GM21786 (cell line): Measurements from ENCODE around the gene DOC2B.
"Not testable (repeated sequence)": the region's sequence is repeated elsewhere in the genome, so short reads cannot be mapped to it uniquely, and the experiment has no call there.

Experiments used
- ATAC-seq: cut with Tn5 transposase; IDR thresholded peaks from one replicate; pipeline ENCODE4 v1.9.1; 2021; ENCODE audit not compliant: unreplicated experiment

DOC2B gene

GRCh38 chr17:193426-193810 is 12.0 kb upstream of the DOC2B start:
- no peak for ATAC-seq

GRCh38 chr17:192666-193425 is 11.4 kb upstream of the DOC2B start:
- ATAC-seq: no peak

GRCh38 chr17:189444-189843 is 8.0 kb upstream of the DOC2B start:
- ATAC-seq: no peak

DNA sequence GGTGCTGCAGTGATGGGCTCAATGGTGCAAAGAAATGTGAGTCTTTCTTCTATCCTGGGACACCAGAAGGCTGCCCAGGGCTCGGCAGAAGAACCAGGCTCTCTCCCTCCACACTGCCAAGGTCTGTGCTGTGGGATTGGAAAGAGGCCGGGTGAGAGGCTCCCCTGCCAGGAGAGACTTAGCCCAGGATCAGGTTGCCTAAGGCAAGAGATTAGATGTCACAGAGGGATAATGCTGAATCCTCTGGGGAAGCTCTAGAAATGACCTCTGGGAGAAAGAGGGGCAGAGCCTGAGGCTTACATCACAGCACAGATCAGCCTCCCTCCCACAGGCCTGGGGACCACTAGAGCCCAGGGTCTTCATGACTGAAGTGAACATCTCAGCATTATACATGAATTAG is 5.7 kb upstream of the DOC2B start:
- no peak for ATAC-seq

GRCh38 chr17:185445-186138 is 4.1 kb upstream of the DOC2B start:
- ATAC-seq: no peak

DNA sequence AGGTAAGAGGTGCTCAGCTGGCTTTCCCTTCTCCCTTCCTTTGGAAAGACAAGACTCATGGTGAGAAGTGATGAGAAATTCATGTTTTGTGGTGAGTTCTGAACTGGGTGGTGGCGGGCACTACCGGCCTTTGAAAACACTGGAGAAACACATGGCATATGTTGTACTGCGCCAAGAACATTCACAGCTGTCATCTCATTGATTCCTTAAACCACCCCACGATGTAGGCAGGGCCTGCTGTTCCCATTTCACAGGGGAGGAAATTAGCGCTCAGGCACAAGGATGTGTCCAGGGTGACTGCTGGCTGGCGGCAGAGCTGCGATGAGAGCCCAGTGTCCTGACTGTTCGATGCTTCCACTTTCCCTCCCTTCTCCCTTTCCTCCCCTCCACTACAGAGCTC is 1.6 kb upstream of the DOC2B start:
- no peak for ATAC-seq

DNA sequence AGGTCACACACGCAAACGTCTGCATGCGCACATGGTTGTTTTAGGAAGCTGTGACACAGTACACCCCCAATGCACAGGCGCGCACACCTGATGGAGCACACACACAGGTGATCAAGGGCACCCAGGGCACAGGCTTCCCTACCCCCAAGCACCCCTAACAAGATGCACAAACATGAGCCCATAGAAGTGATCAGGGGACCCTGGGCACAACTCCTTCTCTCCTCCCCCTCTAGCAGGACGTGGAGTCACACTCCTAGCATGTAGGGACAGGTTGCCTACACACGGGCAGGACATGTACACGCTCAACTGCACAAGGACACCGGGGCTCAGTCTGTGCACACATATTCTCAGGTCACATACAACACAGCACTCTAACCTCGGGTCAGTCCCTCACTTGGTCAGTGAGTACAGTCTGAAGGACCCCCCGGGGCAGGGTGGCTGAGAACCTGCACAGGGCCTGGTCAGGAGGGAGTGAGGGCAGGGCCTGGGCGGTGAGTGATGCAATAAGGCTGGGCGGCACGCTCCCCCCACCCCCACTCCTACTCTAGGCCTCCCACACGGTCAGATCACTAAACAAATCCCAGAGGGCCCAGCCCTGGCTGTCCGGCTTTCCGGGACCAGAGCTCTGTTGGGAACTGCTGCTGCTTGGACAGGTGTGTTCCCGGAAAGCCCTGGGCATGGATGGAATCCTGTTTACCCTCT is 751 bp upstream of the DOC2B start:
- no peak for ATAC-seq

GRCh38 chr17:180381-181244 is 837 bp downstream of the DOC2B start:
- ATAC-seq: no peak

- no peak for ATAC-seq
Measured at GRCh38 chr17:179781-180380, 1.6 kb downstream of the DOC2B start.

DNA sequence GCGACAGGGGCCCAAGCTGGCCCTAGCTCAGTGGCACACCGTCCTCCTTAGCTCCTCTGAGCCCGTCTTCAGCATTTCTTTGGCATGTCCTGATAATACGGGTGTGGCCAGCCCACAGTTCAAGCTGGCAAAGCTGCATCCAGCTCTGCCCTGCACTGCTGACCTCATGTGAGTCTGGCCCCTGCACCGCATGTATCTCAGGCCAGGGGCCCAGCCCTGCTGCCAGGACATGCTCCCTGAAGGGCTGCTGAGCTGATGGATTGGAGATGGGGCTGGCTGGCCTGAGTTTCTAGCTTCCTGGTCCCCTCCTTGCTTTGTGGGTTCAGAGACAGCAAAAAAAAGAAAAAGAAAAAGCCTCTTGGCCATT is 2.4 kb downstream of the DOC2B start:
- no peak for ATAC-seq

DNA sequence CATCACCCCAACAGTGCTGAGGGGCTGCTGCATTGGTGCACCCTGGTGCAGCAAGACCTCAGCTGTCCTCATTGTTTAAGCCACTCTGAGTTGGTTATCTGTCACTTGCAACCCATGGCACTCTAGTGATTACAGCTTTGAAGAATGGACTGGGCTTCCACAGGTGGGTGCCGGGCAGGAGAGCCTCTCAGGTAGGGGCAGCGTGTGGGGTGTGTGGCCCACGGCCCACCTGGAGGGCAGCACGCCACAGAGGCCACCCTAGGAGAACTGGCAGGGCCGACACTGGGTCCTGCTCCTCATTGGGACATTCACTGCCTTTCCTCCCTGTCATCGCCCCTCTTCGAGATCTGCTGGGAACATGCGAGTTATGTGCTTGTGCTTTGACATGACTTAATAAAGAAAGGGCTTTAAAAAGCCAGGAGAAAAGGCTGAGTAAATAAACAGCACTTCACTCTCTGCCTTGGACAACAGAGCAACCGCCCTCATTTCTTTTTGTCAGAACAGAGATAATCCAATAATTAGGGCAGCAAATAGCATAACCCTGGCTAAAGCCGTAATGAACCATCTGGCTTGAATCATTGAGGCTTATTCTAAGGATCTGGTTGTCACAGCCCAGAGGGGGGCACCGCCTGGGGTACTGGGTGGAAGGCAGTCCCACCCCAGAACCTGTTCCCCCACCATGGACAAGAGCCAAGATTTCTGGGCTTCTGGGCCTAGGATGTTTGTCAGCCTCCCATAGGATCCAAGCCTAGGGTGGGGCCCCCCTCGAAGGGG is 3.0 kb downstream of the DOC2B start:
- no peak for ATAC-seq

- ATAC-seq: no peak
Measured at GRCh38 chr17:177762-178161, 3.7 kb downstream of the DOC2B start.

GRCh38 chr17:177155-177554 is 4.3 kb downstream of the DOC2B start:
- no peak for ATAC-seq

- ATAC-seq: no peak
Measured at GRCh38 chr17:173166-173911, 8.1 kb downstream of the DOC2B start.

DNA sequence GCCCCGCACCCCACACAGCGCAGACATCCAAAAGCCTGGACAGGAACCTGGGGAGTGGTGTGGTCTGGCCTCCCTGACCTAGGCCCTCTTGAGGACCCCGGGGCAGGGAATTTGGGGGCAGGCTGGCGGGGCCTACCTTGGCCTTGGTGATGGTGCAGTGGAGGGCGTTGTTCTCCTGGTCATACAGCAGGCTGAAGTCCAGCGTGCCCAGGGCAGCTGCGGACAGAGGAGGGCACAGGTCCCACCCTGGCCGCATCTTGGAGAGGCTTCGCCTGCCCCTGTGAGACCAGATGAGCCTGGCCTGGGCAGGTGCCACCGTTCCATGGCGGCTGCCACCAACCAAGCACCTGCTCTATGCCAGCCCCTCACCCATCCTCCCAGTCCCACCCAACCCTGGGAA is 9.0 kb downstream of the DOC2B start:
- ATAC-seq: no peak

DNA sequence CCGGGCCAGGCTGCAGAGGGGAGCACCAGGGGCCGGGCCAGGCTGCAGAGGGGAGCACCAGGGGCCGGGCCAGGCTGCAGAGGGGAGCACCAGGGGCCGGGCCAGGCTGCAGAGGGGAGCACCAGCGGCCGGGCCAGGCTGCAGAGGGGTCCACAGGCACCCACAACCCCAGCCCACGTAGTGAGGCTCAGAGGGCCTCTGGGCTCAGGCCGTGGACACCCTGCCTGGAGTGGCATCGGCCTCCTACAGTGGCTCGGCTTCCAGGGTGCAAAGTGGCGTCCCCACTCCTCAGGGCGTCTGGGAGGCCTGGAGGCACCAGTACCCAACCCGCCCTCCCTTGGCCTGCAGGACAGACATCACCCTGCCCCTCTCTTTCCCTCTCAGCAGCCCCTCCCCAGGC is 9.6 kb downstream of the DOC2B start:
- no peak for ATAC-seq

GRCh38 chr17:170130-170670 is 11.2 kb downstream of the DOC2B start:
- ATAC-seq: no peak

- not testable (repeated sequence) for ATAC-seq
Measured at GRCh38 chr17:168614-169013, 12.8 kb downstream of the DOC2B start.

- no peak for ATAC-seq
Measured at GRCh38 chr17:165939-166338, 15.5 kb downstream of the DOC2B start.
